ENCODE results near the gene TMEM181.

The TMEM181 gene

GRCh38 chr6:158621694-158622544 is 62.0 kb downstream of the TMEM181 start:
- H3K4me3 ChIP-seq (ENCODE audit: low read length in 2 of 2): no peak overlapping the region
- no peak overlapping the region for H3K27ac ChIP-seq (ENCODE audit: low read length)
- H3K9me3 ChIP-seq (ENCODE audit: control insufficient read depth in 2 of 2, low read length in 2 of 2): no peaks in the 10 kb centered on the region
- no peak overlapping the region for H3K9ac ChIP-seq (ENCODE audit: low read length in 2 of 2)
- H3K27me3 ChIP-seq (ENCODE audit: control insufficient read depth in 1 of 2, insufficient read depth in 2 of 2, low read length in 2 of 2): no peaks in the 10 kb centered on the region
- peaks cover 23 to 28% of the 10 kb centered on the region in 2 donors for H3K36me3 ChIP-seq (ENCODE audit: control insufficient read depth in 2 of 2, insufficient read depth in 2 of 2, low read length in 2 of 2)
- H3K4me1 ChIP-seq (ENCODE audit: control insufficient read depth, insufficient read depth, low read length): no peaks in the 10 kb centered on the region

DNA sequence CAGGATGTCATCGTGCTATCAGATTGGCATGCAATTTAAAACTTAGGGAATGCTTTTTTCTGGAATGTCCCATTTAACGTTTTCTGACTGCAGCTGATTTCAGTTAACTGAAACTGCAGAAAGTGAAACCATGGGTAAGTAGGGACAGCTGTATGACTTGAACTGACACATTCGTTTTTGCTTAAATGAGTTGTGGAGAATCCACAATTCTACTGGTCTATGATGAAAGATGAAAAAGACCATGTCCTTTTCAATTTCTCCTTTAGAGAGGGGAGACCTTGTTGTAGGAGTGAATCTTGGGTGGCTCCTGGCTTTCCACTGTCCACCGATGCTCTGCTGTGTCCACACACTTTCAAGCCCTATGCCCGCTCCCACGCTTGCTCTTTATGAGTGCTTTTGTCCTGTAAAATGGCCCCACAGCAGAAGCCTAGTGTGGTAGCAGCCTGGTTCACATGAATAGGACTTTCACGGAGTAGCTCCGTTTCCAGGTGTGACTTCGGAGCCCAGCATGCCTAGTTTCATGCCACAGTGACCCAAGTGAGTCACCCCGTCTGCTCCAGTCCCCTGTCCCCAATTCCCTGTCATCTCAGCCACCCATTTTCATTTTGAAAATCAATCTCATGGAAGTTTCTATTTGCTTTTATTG is 62.8 kb downstream of the TMEM181 start:
- no peak overlapping the region for H3K4me3 ChIP-seq (ENCODE audit: low read length in 2 of 2)
- no peaks in the 10 kb centered on the region for H3K27me3 ChIP-seq (ENCODE audit: control insufficient read depth in 1 of 2, insufficient read depth in 2 of 2, low read length in 2 of 2)
- H3K9ac ChIP-seq (ENCODE audit: low read length in 2 of 2): no peak overlapping the region
- H3K36me3 ChIP-seq (ENCODE audit: control insufficient read depth in 2 of 2, insufficient read depth in 2 of 2, low read length in 2 of 2): peaks cover 29 to 34% of the 10 kb centered on the region in 2 donors
- H3K9me3 ChIP-seq (ENCODE audit: control insufficient read depth in 2 of 2, low read length in 2 of 2): no peaks in the 10 kb centered on the region
- H3K4me1 ChIP-seq (ENCODE audit: control insufficient read depth, insufficient read depth, low read length): no peaks in the 10 kb centered on the region
- no peak overlapping the region for H3K27ac ChIP-seq (ENCODE audit: low read length)

GRCh38 chr6:158624684-158625682 is 65.1 kb downstream of the TMEM181 start:
- no peaks in the 10 kb centered on the region for H3K27me3 ChIP-seq (ENCODE audit: control insufficient read depth in 1 of 2, insufficient read depth in 2 of 2, low read length in 2 of 2)
- H3K9ac ChIP-seq (ENCODE audit: low read length in 2 of 2): no peak overlapping the region
- H3K4me1 ChIP-seq (ENCODE audit: control insufficient read depth, insufficient read depth, low read length): no peaks in the 10 kb centered on the region
- no peak overlapping the region for H3K27ac ChIP-seq (ENCODE audit: low read length)
- H3K9me3 ChIP-seq (ENCODE audit: control insufficient read depth in 2 of 2, low read length in 2 of 2): no peaks in the 10 kb centered on the region
- H3K36me3 ChIP-seq (ENCODE audit: control insufficient read depth in 2 of 2, insufficient read depth in 2 of 2, low read length in 2 of 2): peaks cover 29 to 37% of the 10 kb centered on the region in 2 donors
- H3K4me3 ChIP-seq (ENCODE audit: low read length in 2 of 2): no peak overlapping the region

DNA sequence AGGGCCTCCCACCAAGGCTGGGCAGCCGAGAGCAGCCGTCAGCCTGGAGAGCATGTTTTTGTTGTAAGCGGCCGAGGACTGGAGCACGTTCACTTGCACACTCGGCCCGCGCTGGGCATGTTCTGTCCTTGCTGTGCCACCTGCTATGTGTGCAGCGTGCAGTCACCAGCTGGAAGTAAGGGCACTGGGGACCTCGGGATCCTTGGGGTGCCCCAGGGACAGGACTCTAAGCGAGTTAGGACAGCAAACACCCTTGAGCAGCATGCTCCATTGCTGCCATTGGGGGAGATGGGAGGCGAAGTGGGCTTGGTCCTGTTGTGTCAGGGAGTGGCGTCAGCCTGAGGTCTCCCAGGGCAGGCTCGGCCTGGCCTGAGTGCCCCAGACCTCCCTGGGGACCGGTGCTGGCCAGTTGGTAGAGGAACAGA is 66.0 kb downstream of the TMEM181 start:
- Histone ChIP-seq H3K4me3 (ENCODE audit: low read length in 2 of 2) (no peak overlapping the region), H3K36me3 (ENCODE audit: control insufficient read depth in 2 of 2, insufficient read depth in 2 of 2, low read length in 2 of 2) (peaks cover 25 to 35% of the 10 kb centered on the region in 2 donors)

DNA sequence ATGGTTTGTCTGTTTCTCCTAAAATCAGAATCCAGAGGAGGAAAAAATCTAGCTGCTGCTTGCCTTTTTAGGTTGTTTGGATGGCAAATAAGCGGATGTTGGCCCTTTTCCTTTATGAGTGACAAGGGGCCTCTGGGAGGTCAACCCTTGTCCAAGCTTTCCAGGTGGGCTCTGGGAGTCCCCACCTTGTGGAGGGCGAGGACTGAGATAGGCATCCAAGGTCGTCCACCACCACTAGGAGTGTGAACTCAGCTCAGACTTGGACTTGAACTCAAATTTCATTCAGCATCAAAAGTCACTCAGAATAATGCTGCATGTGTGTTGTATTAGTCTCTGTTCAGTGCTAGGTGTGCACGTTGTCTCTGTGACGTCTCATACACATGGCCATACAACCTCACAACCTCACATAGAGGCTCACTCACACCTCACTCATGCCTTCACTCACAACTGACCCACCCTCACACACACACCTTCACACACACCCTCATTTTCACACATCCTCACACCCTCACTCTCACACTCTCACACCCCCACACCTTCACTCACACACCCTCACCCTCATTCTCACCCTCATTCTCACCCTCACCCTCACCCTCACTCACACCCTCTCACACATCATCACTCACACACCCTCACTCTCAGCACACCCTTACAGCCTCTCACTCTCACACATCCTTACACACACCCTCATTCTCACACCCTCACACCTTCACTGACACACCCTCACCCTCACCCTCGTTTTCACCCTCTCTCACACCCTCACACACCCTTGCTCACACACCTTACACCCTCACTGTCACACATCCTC is 66.7 kb downstream of the TMEM181 start:
- Histone ChIP-seq H3K27me3 (ENCODE audit: control insufficient read depth in 1 of 2, insufficient read depth in 2 of 2, low read length in 2 of 2) (no peaks in the 10 kb centered on the region), H3K27ac (ENCODE audit: low read length) (no peak overlapping the region), H3K9ac (ENCODE audit: low read length in 2 of 2) (no peak overlapping the region), H3K9me3 (ENCODE audit: control insufficient read depth in 2 of 2, low read length in 2 of 2) (no peaks in the 10 kb centered on the region), H3K4me1 (ENCODE audit: control insufficient read depth, insufficient read depth, low read length) (peaks cover 10% of the 10 kb centered on the region), H3K4me3 (ENCODE audit: low read length in 2 of 2) (no peak overlapping the region), H3K36me3 (ENCODE audit: control insufficient read depth in 2 of 2, insufficient read depth in 2 of 2, low read length in 2 of 2) (peaks cover 21 to 40% of the 10 kb centered on the region in 2 donors)

More for the DNA sequence above, 66.0 kb downstream of the TMEM181 start:
- Histone ChIP-seq H3K9me3 (ENCODE audit: control insufficient read depth in 2 of 2, low read length in 2 of 2) (no peaks in the 10 kb centered on the region), H3K27me3 (ENCODE audit: control insufficient read depth in 1 of 2, insufficient read depth in 2 of 2, low read length in 2 of 2) (no peaks in the 10 kb centered on the region), H3K9ac (ENCODE audit: low read length in 2 of 2) (no peak overlapping the region), H3K27ac (ENCODE audit: low read length) (no peak overlapping the region), H3K4me1 (ENCODE audit: control insufficient read depth, insufficient read depth, low read length) (peaks cover 3% of the 10 kb centered on the region)

GRCh38 chr6:158627168-158627939 is 67.5 kb downstream of the TMEM181 start:
- H3K4me3 ChIP-seq (ENCODE audit: low read length in 2 of 2): no peak overlapping the region
- no peak overlapping the region for H3K27ac ChIP-seq (ENCODE audit: low read length)
- H3K9ac ChIP-seq (ENCODE audit: low read length in 2 of 2): no peak overlapping the region
- H3K36me3 ChIP-seq (ENCODE audit: control insufficient read depth in 2 of 2, insufficient read depth in 2 of 2, low read length in 2 of 2): peaks cover 20 to 40% of the 10 kb centered on the region in 2 donors
- no peaks in the 10 kb centered on the region for H3K9me3 ChIP-seq (ENCODE audit: control insufficient read depth in 2 of 2, low read length in 2 of 2)
- H3K4me1 ChIP-seq (ENCODE audit: control insufficient read depth, insufficient read depth, low read length): peaks cover 14% of the 10 kb centered on the region
- H3K27me3 ChIP-seq (ENCODE audit: control insufficient read depth in 1 of 2, insufficient read depth in 2 of 2, low read length in 2 of 2): no peaks in the 10 kb centered on the region

- Histone ChIP-seq H3K9ac (ENCODE audit: low read length in 2 of 2) (no peak overlapping the region), H3K27me3 (ENCODE audit: control insufficient read depth in 1 of 2, insufficient read depth in 2 of 2, low read length in 2 of 2) (no peaks in the 10 kb centered on the region), H3K36me3 (ENCODE audit: control insufficient read depth in 2 of 2, insufficient read depth in 2 of 2, low read length in 2 of 2) (peaks cover 16 to 39% of the 10 kb centered on the region in 2 donors)
Observed at GRCh38 chr6:158627940-158628211, 68.0 kb downstream of the TMEM181 start.

GRCh38 chr6:158628542-158628941 is 68.7 kb downstream of the TMEM181 start:
- Histone ChIP-seq H3K9ac (ENCODE audit: low read length in 2 of 2) (no peak overlapping the region), H3K4me3 (ENCODE audit: low read length in 2 of 2) (no peak overlapping the region), H3K4me1 (ENCODE audit: control insufficient read depth, insufficient read depth, low read length) (peaks cover 16% of the 10 kb centered on the region), H3K9me3 (ENCODE audit: control insufficient read depth in 2 of 2, low read length in 2 of 2) (no peaks in the 10 kb centered on the region), H3K27ac (ENCODE audit: low read length) (no peak overlapping the region), H3K36me3 (ENCODE audit: control insufficient read depth in 2 of 2, insufficient read depth in 2 of 2, low read length in 2 of 2) (peaks cover 14 to 42% of the 10 kb centered on the region in 2 donors), H3K27me3 (ENCODE audit: control insufficient read depth in 1 of 2, insufficient read depth in 2 of 2, low read length in 2 of 2) (no peaks in the 10 kb centered on the region)

More at GRCh38 chr6:158627940-158628211, 68.0 kb downstream of the TMEM181 start:
- H3K9me3 ChIP-seq (ENCODE audit: control insufficient read depth in 2 of 2, low read length in 2 of 2): no peaks in the 10 kb centered on the region
- no peak overlapping the region for H3K4me3 ChIP-seq (ENCODE audit: low read length in 2 of 2)
- peaks cover 16% of the 10 kb centered on the region for H3K4me1 ChIP-seq (ENCODE audit: control insufficient read depth, insufficient read depth, low read length)
- H3K27ac ChIP-seq (ENCODE audit: low read length): no peak overlapping the region

- no peak overlapping the region for H3K4me3 ChIP-seq (ENCODE audit: low read length in 2 of 2)
- H3K9ac ChIP-seq (ENCODE audit: low read length in 2 of 2): no peak overlapping the region
- H3K4me1 ChIP-seq (ENCODE audit: control insufficient read depth, insufficient read depth, low read length): peaks cover 16% of the 10 kb centered on the region
- no peaks in the 10 kb centered on the region for H3K27me3 ChIP-seq (ENCODE audit: control insufficient read depth in 1 of 2, insufficient read depth in 2 of 2, low read length in 2 of 2)
- H3K36me3 ChIP-seq (ENCODE audit: control insufficient read depth in 2 of 2, insufficient read depth in 2 of 2, low read length in 2 of 2): peaks cover 16 to 38% of the 10 kb centered on the region in 2 donors
- no peaks in the 10 kb centered on the region for H3K9me3 ChIP-seq (ENCODE audit: control insufficient read depth in 2 of 2, low read length in 2 of 2)
- no peak overlapping the region for H3K27ac ChIP-seq (ENCODE audit: low read length)
Observed at GRCh38 chr6:158629367-158630221, 69.7 kb downstream of the TMEM181 start.

All from stomach smooth muscle (tissue), 2 donors.